Heart left ventricle (tissue), 16 donors: ENCODE results near the gene NSFL1C. TPM values are rescaled to one million over a fixed set of nuclear protein-coding genes. Genes with fewer than 3 reads are reported as not detected.
A peak's percentile ranks its signal among the peaks of the same experiment; 100 is the strongest.

Experiments used
- ATAC-seq, 4 donors: fragments of 200-7000 bp; cut with Tn5 transposase; one replicate each; pipeline ENCODE4 v1.9.1; 2020 to 2022; ENCODE audit warnings: moderate library complexity in 4 of 4, mild to moderate bottlenecking in 3 of 4, moderate number of reproducible peaks in 1 of 4
- DNase-seq, 5 donors: peaks; one replicate each; pipeline ENCODE4 v3.0.0-alpha.2; 2020
- H3K27ac ChIP-seq, 12 donors: fragments of 200-600 bp; sonication (generic) in 4 of 12; one replicate each; pipeline versions ENCODE4 v1.5.0 to v1.8.0; 2016 to 2022; ENCODE audit warnings: mild to moderate bottlenecking in 2 of 12
- H3K27me3 ChIP-seq, 9 donors: fragments of 200-600 bp; sonication (generic) in 2 of 9; one replicate each; pipeline versions ENCODE4 v1.5.1 to v1.8.0; 2016 to 2022; ENCODE audit warnings: mild to moderate bottlenecking in 3 of 9
- H3K36me3 ChIP-seq, 9 donors: fragments of 200-600 bp; sonication (generic) in 2 of 9; one replicate each; pipeline versions ENCODE4 v1.5.0 to v1.8.0; 2018 to 2022; ENCODE audit warnings: mild to moderate bottlenecking in 2 of 9
- H3K4me1 ChIP-seq, 12 donors: fragments of 200-600 bp; sonication (generic) in 4 of 12; one replicate each; pipeline versions ENCODE4 v1.5.0 to v1.8.0; 2016 to 2022; ENCODE audit warnings: mild to moderate bottlenecking in 3 of 12
- H3K4me3 ChIP-seq, 12 donors: fragments of 200-600 bp; sonication (generic) in 4 of 12; one replicate each; pipeline versions ENCODE4 v1.5.0 to v1.8.0; 2017 to 2022; ENCODE audit warnings: mild to moderate bottlenecking in 9 of 12, moderate library complexity in 4 of 12
- H3K9me3 ChIP-seq, 12 donors: fragments of 200-600 bp; sonication (generic) in 4 of 12; one replicate each; pipeline versions ENCODE4 v1.5.0 to v1.8.0; 2016 to 2022; ENCODE audit warnings: mild to moderate bottlenecking in 1 of 12
- POLR2A ChIP-seq, 2 donors: fragments of 450-650 bp; IDR thresholded peaks; one replicate each; pipeline ENCODE4 v1.6.1; 2017; ENCODE audit warnings: antibody characterized with exemption in 2 of 2, mild to moderate bottlenecking in 2 of 2, moderate library complexity in 2 of 2
- WGBS, 4 donors: extraction: QIAGEN DNeasy Blood & Tissue Kit in 2 of 4; methylation state at CpG; one replicate each; pipeline versions ENCODE4 v1.1.5 to v1.1.7; 2013 to 2018; 5-methylcytosine and 5-hydroxymethylcytosine counted together
- intact Hi-C, 10 donors: fragments of 100-400 bp; cut with DNase I; formaldehyde crosslinking; loops; one replicate each; pipeline versions ENCODE4 v1.11.1 to v1.14.2; 2022
- polyA plus RNA-seq, 2 donors: library from polyadenylated mRNA; stranded (reverse); fragments of 200-250 nt; gene quantifications; one replicate each; pipeline ENCODE4 v1.2.3, GENCODE V29; 2013
- total RNA-seq, 9 donors: library from RNA; depleted of rRNA in 2 of 9; stranded (reverse); fragments of >200 nt in 2 of 9; fragmentation: NEBNext Ultra II Directional in 3 of 9; extraction: Animal tissue kit (Norgen Biotek cat#: 25700) in 3 of 9; gene quantifications; one replicate each; pipeline versions ENCODE4 v1.1.0 to v1.2.4, GENCODE V29; 2016 to 2023
- TF ChIP-seq, protein P1 (sequence below), 12 donors: fragments of 200-600 bp; sonication (generic) in 4 of 12; IDR thresholded peaks; one replicate each; pipeline versions ENCODE4 v1.5.0 to v1.8.0; 2018 to 2022; ENCODE audit warnings: antibody characterized with exemption in 12 of 12, mild to moderate bottlenecking in 5 of 12
- donor health status: ischemic (EF 13 %, LVEDD 7.1; RV severe dilation, severe dysfunction).
- donor health status: healthy with polysubstance abuse.
- donor health status: DM: no; HTN: yes; CAD: no.
- donor health status: DM: no; HTN: no; CAD: no.
- donor health status: ischemic (EF 25% LVEDD 6.9; RV normal size, moderate dysfunction).
- donor health status: ischemic (EF 25% LVEDD 5.7; RV mildly dilated, moderate dysfunction).
- donor health status: healthy.
- donor health status: DM: yes; HTN: yes; CAD: no.
- donor health status: ischemic (EF 35%, LVEDD 5.7; RV mildly dilated, moderate dysfunction).
- donor health status: nonischemic (EF 11% LVEDD 7.7; RV severe dilation, severe dysfunction).
- donor health status: DM: yes; HTN: yes; CAD: no.
- donor health status: PGD.
- donor health status: ischemic (EF 29% LVEDD 5.4; RV normal size, mild dysfunction).
- donor health status: nonischemic (EF 23%, LVEDD 6.1; RV moderate dilation, normal function).

Gene NSFL1C
- total and polyA plus RNA-seq, 11 donors: 27.9 to 66.6 (median 55.8) TPM

DNA sequence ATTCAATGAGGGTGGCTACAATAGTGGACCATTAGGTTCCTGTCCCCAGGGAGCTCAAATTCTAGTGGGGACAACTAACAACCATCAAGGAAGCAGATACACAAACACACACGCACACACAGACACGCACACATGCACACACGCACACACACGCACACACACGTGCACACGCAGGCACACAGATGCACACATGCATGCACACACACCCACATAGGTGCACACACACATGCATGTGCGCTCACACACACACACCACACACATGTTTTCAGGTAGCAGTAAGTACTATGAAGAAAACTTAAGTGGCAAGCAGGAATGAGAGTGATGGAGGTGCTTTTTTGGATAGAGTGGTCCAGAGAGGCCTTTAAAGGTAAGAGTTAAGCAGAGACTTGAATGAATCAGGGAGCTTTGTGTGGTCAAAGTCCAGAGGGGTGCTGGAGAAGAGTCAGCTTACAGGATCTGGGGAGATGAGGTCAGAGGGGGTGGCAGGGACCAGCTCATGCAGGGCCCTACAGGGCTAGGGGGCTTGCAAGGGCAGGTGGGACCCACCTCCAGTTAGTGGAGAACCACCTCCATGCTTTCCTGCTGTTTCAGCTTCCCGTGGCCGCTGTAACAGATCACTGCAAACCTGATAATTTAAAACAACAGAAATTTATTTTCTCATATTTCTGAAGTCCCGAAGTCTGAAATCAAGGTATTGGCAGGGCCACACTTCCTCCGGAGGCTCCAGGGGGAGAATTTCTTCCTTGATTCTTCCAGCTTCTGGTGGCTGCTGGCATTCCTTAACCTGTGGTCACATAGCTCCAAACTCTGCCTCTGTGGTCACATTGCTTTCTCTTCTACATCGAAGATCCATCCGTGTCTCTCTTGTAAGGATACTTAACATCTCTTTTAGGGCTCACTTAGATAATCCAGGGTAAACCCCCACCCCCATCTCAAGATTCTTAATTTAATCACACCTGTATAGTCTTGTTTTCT is 6.9 kb upstream of the NSFL1C start:
- DNase-seq (no peak), ATAC-seq (no peak)
- 79 to 88% (median 87%) methylated on average over 13 of the region's 13 CpGs for WGBS, 4 donors
- intact Hi-C loops: no loop called here
- Histone ChIP-seq H3K36me3 (peaks cover 0 to 4% (median 0%) of the 10 kb centered on the region in 9 donors), H3K4me3 (no peak overlapping the region), H3K9me3 (no peaks in the 10 kb centered on the region), H3K27ac (no peak overlapping the region), H3K27me3 (no peaks in the 10 kb centered on the region), H3K4me1 (peaks cover 0 to 39% (median 4%) of the 10 kb centered on the region in 12 donors)
- TF ChIP-seq, protein P1, sequence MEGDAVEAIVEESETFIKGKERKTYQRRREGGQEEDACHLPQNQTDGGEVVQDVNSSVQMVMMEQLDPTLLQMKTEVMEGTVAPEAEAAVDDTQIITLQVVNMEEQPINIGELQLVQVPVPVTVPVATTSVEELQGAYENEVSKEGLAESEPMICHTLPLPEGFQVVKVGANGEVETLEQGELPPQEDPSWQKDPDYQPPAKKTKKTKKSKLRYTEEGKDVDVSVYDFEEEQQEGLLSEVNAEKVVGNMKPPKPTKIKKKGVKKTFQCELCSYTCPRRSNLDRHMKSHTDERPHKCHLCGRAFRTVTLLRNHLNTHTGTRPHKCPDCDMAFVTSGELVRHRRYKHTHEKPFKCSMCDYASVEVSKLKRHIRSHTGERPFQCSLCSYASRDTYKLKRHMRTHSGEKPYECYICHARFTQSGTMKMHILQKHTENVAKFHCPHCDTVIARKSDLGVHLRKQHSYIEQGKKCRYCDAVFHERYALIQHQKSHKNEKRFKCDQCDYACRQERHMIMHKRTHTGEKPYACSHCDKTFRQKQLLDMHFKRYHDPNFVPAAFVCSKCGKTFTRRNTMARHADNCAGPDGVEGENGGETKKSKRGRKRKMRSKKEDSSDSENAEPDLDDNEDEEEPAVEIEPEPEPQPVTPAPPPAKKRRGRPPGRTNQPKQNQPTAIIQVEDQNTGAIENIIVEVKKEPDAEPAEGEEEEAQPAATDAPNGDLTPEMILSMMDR (IDR thresholded peaks at IDR 0.05): no peak
- no peak for TF ChIP-seq POLR2A (IDR thresholded peaks at IDR 0.05)

DNA sequence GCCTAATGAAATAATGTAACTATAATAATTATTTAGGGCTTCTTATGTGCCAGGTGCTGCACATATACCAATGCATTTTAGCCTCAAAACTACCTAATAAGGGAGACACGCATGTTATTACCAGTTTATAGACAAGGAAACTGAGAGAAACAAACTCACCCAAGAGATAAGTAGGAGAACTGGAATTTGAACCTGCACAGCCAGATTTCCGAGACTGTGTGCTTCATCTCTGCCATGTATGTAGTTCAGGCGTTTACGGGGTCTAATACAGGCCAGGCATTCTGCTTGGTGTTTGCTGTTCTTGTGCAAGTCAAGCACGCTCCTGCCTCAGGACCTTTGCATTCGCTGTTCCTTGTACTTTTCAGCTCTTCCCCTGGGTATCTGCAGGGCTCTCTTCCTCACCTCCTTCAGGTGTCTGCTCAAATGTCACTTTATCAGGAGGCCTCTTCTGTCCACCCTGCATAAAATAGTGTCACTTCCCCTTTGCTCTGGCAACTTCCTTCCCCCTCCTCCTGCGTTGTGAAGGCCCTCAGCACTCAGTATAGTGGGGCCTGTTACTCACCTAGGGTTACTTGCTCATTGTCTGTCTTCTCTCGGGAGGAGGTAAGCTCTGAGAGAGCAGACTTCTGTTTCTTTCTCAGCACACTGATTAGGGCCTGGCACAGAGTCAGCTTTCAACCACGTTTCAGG is 6.1 kb upstream of the NSFL1C start:
- ATAC-seq (peak in 2 of 4 donors; percentile 25 to 42), DNase-seq (no peak)
- intact Hi-C loops: no loop called here
- Histone ChIP-seq H3K4me1 (peaks cover 0 to 47% (median 4%) of the 10 kb centered on the region in 12 donors), H3K36me3 (no peaks in the 10 kb centered on the region), H3K27ac (no peak overlapping the region), H3K27me3 (no peaks in the 10 kb centered on the region), H3K4me3 (no peak overlapping the region), H3K9me3 (no peaks in the 10 kb centered on the region)
- TF ChIP-seq POLR2A (IDR thresholded peaks at IDR 0.05): no peak
- TF ChIP-seq, protein P1 (IDR thresholded peaks at IDR 0.05): no peak
- 62 to 73% (median 69%) methylated on average over 9 of the region's 9 CpGs for WGBS, 4 donors

DNA sequence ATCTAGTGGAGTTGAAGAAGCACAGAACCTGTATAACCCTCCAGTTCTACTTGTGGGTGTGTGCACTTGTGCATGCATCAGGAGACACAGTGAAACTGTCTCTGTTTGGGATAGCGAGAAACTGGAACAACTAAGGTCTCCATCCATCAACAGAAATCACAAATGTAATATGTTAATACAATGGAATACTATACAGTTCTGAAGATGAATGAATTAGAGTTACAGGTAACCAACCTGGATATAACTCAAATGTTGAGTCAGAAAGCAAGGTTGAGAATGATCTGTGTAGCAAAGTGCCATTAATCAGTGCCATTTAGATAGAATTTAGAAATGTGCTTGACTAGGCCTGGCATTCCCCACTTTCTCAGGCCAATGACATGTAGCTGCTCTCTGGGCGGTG is 4.6 kb upstream of the NSFL1C start:
- intact Hi-C loops: no loop called here
- ATAC-seq (no peak), DNase-seq (no peak)
- H3K4me3 ChIP-seq: no peak overlapping the region
- H3K36me3 ChIP-seq: no peaks in the 10 kb centered on the region
- TF ChIP-seq POLR2A (IDR thresholded peaks at IDR 0.05): no peak
- TF ChIP-seq, protein P1 (IDR thresholded peaks at IDR 0.05): no peak
- H3K4me1 ChIP-seq: peaks cover 0 to 53% (median 5%) of the 10 kb centered on the region in 12 donors
- H3K27me3 ChIP-seq: no peaks in the 10 kb centered on the region
- no peak overlapping the region for H3K27ac ChIP-seq
- H3K9me3 ChIP-seq: no peaks in the 10 kb centered on the region
- 95 to 100% (median 97%) methylated on average over 2 of the region's 2 CpGs for WGBS, 4 donors
